NCI-H2081 (cell line): ENCODE data around the gene CFAP210.
"Not testable (repeated sequence)": the region's sequence is repeated elsewhere in the genome, so short reads cannot be mapped to it uniquely, and the experiment has no call there.

Source experiments
- DNase-seq, 2 experiments: peaks; one replicate each; lab custom pipeline; 2025; lab: John Stamatoyannopoulos, UW

The CFAP210 gene

GRCh38 chr2:169620509-169620908 lies 73.7 kb downstream of the CFAP210 start:
- no peak for DNase-seq

- DNase-seq = no peak
Observed at GRCh38 chr2:169619946-169620345, 74.3 kb downstream of the CFAP210 start.

- not testable (repeated sequence) for DNase-seq
Observed at GRCh38 chr2:169615982-169616381, 78.2 kb downstream of the CFAP210 start.

GRCh38 chr2:169613876-169614275 lies 80.3 kb downstream of the CFAP210 start:
- no peak for DNase-seq

GRCh38 chr2:169609264-169609663 lies 84.9 kb downstream of the CFAP210 start:
- DNase-seq = no peak

- DNase-seq = no peak
Observed at GRCh38 chr2:169599568-169599967, 94.6 kb downstream of the CFAP210 start.

- DNase-seq = no peak
Observed at GRCh38 chr2:169598982-169599381, 95.2 kb downstream of the CFAP210 start.

- DNase-seq = not testable (repeated sequence)
Observed at GRCh38 chr2:169596546-169596945, 97.7 kb downstream of the CFAP210 start.
